ENCODE results near the gene CA4.

GRCh38 chr17:60155427-60155814 lies 5.6 kb downstream of the CA4 start:
- TF ChIP-seq CTCF (IDR thresholded peaks at IDR 0.05) (no peak), POLR2A (IDR thresholded peaks at IDR 0.05) (no peak)

Data from right lobe of liver (tissue), 4 donors.